Colonic mucosa (tissue), 4 donors: ENCODE data around the gene IGSF23. TPM values are rescaled to one million over a fixed set of nuclear protein-coding genes. Genes with fewer than 3 reads are reported as not detected.

Source experiments
- DNase-seq: peaks from one replicate; pipeline ENCODE4 v3.0.0-alpha.2; 2020
- H3K27ac ChIP-seq: fragments of 200-600 bp; one replicate; pipeline ENCODE4 v1.8.0; 2021
- H3K27me3 ChIP-seq: fragments of 200-600 bp; one replicate; pipeline ENCODE4 v1.8.0; 2021
- H3K36me3 ChIP-seq: fragments of 200-600 bp; one replicate; pipeline ENCODE4 v1.8.0; 2021
- H3K4me1 ChIP-seq: fragments of 200-600 bp; one replicate; pipeline ENCODE4 v1.8.0; 2021; ENCODE audit warnings: mild to moderate bottlenecking
- H3K4me3 ChIP-seq: fragments of 200-600 bp; one replicate; pipeline ENCODE4 v1.8.0; 2021
- H3K9ac ChIP-seq, 2 donors: one replicate each; pipeline ENCODE4 v1.7.0; 2013; ENCODE audit warnings: control low read depth in 2 of 2, low read depth in 2 of 2, low read length in 2 of 2
- H3K9me3 ChIP-seq: fragments of 200-600 bp; one replicate; pipeline ENCODE4 v1.8.0; 2021
- intact Hi-C: fragments of 100-400 bp; cut with DNase I; formaldehyde crosslinking; loops from one replicate; pipeline ENCODE4 v1.14.1; 2022
- total RNA-seq, 2 donors: library from RNA; stranded (reverse); fragmentation: NEBNext Ultra II Directional in 1 of 2; extraction: Animal tissue kit (Norgen Biotek cat#: 25700) in 1 of 2; gene quantifications; one replicate each; pipeline ENCODE4 v1.2.1, GENCODE V29; 2021
- TF ChIP-seq, protein P1 (sequence below): fragments of 200-600 bp; IDR thresholded peaks from one replicate; pipeline ENCODE4 v1.8.0; 2022; ENCODE audit warnings: antibody characterized with exemption, mild to moderate bottlenecking
- donor health status: healthy.
- donor health status: DM: no; HTN: no; CAD: no.
- donor health status: DM: no; HTN: no; CAD: no.

Gene IGSF23
- total RNA-seq, 2 donors from 2014 or later: not detected

DNA sequence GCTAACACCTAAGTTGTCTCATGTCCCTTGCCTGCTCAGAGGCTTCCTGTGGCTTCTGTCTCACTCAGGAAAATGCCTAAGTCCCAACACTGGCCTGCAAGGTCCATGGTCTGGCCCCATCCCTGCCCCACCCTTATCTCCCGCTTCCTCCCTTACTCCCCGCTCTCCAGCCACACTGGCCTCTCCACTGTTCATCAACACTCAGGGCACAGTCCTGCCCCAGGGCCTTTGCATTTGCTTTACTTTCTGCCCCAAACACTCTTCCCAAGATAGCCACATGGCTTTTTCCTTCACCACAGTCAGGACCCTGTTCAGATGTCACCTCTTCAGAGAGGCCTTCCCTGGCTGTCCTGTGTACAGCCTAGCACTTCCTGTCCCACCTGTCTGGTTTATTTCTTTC is 32.1 kb upstream of the IGSF23 start:
- intact Hi-C loops: no loop called here

GRCh38 chr19:44582581-44583265 is 30.6 kb upstream of the IGSF23 start:
- Histone ChIP-seq H3K27me3 (no peaks in the 10 kb centered on the region), H3K36me3 (no peaks in the 10 kb centered on the region), H3K27ac (no peak overlapping the region), H3K9me3 (no peaks in the 10 kb centered on the region), H3K4me3 (no peak overlapping the region), H3K9ac (no peak overlapping the region), H3K4me1 (no peaks in the 10 kb centered on the region)
- intact Hi-C loops: no loop called here
- TF ChIP-seq, protein P1, sequence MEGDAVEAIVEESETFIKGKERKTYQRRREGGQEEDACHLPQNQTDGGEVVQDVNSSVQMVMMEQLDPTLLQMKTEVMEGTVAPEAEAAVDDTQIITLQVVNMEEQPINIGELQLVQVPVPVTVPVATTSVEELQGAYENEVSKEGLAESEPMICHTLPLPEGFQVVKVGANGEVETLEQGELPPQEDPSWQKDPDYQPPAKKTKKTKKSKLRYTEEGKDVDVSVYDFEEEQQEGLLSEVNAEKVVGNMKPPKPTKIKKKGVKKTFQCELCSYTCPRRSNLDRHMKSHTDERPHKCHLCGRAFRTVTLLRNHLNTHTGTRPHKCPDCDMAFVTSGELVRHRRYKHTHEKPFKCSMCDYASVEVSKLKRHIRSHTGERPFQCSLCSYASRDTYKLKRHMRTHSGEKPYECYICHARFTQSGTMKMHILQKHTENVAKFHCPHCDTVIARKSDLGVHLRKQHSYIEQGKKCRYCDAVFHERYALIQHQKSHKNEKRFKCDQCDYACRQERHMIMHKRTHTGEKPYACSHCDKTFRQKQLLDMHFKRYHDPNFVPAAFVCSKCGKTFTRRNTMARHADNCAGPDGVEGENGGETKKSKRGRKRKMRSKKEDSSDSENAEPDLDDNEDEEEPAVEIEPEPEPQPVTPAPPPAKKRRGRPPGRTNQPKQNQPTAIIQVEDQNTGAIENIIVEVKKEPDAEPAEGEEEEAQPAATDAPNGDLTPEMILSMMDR: peak; percentile 41
- DNase-seq: peak; percentile 72

More for the DNA sequence above, 32.1 kb upstream of the IGSF23 start:
- H3K27ac ChIP-seq: no peak overlapping the region
- H3K4me1 ChIP-seq: no peaks in the 10 kb centered on the region
- no peaks in the 10 kb centered on the region for H3K27me3 ChIP-seq
- DNase-seq: no peak
- H3K36me3 ChIP-seq: no peaks in the 10 kb centered on the region
- H3K9ac ChIP-seq: no peak overlapping the region
- no peaks in the 10 kb centered on the region for H3K9me3 ChIP-seq
- TF ChIP-seq, protein P1: no peak
- H3K4me3 ChIP-seq: no peak overlapping the region

DNA sequence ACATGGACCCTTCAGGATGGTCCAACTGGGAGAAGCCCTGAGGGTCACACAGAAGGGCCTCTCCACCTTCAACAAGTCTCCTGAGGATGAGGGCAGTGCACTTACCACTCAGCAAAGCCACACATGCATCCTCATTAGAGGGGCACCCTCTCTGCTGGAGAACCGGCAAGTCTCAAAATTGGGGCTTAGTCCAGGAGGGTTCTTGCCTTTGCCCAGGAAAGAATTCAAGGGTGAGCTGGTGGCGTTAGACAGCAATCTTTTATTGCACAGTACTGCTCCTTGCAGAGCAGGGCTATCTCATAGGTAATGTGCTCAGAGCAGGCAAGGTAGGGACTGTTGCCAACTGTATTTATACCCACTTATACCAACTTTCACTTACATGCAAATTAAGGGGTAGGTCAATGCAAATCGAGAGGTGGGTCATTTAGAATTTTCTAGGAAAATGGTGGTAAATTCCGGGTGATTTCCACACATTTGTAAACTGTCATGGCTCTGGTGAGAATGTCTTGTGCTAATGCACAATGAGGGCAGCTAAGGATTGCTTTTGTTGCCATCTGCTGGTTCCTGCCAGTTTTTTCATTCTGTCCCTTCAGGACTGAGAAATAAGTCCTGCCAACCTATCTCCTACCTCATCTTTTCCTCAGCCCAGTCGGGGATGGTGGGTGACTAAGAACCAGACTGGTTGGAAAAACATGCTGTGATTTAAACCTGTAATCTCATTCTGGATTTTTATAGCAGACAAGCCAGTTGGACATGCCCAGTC is 27.8 kb upstream of the IGSF23 start:
- Histone ChIP-seq H3K9me3 (no peaks in the 10 kb centered on the region), H3K27me3 (no peaks in the 10 kb centered on the region), H3K36me3 (no peaks in the 10 kb centered on the region), H3K9ac (no peak overlapping the region), H3K4me3 (no peak overlapping the region), H3K4me1 (no peaks in the 10 kb centered on the region), H3K27ac (no peak overlapping the region)
- intact Hi-C loops: no loop called here
- no peak for DNase-seq
- TF ChIP-seq, protein P1: no peak

DNA sequence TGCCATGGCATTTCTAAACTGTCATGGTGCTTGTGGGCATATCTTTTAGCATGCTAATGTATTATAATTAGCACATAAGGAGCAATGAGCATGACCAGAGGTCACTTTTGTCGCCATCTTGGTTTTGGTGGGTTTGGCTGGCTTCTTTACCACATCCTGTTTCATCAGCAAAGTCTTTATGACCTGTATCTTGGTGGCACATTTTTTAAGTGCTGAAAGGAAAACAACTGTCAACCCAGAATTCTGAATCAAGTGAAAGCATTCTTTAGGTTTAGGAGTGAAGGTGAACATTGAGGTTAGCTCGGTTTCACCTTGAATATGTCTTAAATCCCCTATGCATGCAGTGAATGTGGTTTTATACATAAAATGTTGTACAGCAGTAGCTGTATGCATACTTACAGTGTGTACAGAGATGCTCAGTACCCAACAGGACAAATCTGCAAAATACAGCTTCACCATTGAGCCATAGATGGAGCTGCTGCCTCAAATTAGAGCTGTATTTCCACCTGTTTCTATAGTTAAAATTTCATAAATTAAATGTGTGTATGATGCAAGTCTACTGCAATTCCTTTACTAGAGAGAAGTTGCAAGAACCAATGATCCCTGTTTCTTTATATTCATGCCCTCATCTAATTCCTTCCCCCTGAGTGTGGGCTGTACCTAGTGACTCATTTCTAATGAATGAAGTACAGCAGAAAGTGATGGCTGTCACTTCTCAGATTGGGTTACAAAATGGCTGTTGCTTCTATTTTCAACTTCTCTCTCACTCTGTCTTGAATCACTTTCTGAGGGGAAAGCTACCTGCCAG is 25.2 kb upstream of the IGSF23 start:
- TF ChIP-seq, protein P1: no peak
- intact Hi-C loops: no loop called here
- no peak for DNase-seq
- Histone ChIP-seq H3K9me3 (no peaks in the 10 kb centered on the region), H3K4me1 (no peaks in the 10 kb centered on the region), H3K27ac (no peak overlapping the region), H3K4me3 (no peak overlapping the region), H3K9ac (no peak overlapping the region), H3K36me3 (no peaks in the 10 kb centered on the region), H3K27me3 (no peaks in the 10 kb centered on the region)

DNA sequence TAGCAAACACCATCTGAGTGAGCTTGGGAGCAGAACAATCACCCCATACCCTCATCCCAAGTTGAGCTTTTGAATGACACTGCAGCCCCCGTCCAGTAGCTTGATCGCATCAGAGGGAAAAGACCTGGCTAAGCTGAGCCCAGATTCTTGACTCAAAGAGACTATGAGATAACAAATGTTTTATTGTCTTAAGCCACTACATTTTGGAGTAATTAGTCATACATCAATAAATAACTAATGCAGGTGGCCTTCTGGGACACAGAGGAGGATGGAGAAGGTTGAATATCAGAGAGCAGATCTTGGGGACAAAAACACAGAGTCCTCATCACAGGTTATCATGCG is 24.6 kb upstream of the IGSF23 start:
- no peak overlapping the region for H3K27ac ChIP-seq
- intact Hi-C loops: no loop called here
- TF ChIP-seq, protein P1: no peak

More for the DNA sequence above, 24.6 kb upstream of the IGSF23 start:
- no peak for DNase-seq
- no peaks in the 10 kb centered on the region for H3K36me3 ChIP-seq
- no peaks in the 10 kb centered on the region for H3K4me1 ChIP-seq
- H3K9me3 ChIP-seq: no peaks in the 10 kb centered on the region
- no peaks in the 10 kb centered on the region for H3K27me3 ChIP-seq
- H3K9ac ChIP-seq: no peak overlapping the region
- H3K4me3 ChIP-seq: no peak overlapping the region
